ENCODE data around the gene PRPS2. TPM values are rescaled to one million over a fixed set of nuclear protein-coding genes. Genes with fewer than 3 reads are reported as not detected.
A peak's percentile ranks its signal among the peaks of the same experiment; 100 is the strongest.

Gene PRPS2
- total RNA-seq, 1 donor from 2014 or later = 51.7 TPM

GRCh38 chrX:12777670-12778069 is 13.5 kb upstream of the PRPS2 start:
- Mint-ChIP-seq H3K4me3 (no peak overlapping the region), H3K27me3 (peaks cover 3% of the 10 kb centered on the region)
- no peak for TF ChIP-seq CTCF (conservative IDR thresholded peaks at IDR 0.05)

GRCh38 chrX:12779534-12779933 is 11.7 kb upstream of the PRPS2 start:
- DNase-seq (ENCODE audit: extremely low spot score, unreplicated experiment) = no peak
- no peaks in the 10 kb centered on the region for H3K36me3 Mint-ChIP-seq

More at GRCh38 chrX:12777670-12778069, 13.5 kb upstream of the PRPS2 start:
- DNase-seq (ENCODE audit: extremely low spot score, unreplicated experiment) = no peak
- H3K4me1 Mint-ChIP-seq (ENCODE audit: unreplicated experiment) = no peaks in the 10 kb centered on the region
- no peak overlapping the region for H3K27ac Mint-ChIP-seq
- H3K9me3 Mint-ChIP-seq = no peaks in the 10 kb centered on the region
- no peaks in the 10 kb centered on the region for H3K36me3 Mint-ChIP-seq

GRCh38 chrX:12788645-12789044 is 2.6 kb upstream of the PRPS2 start:
- Mint-ChIP-seq H3K4me3 (no peak overlapping the region), H3K27me3 (peaks cover 6% of the 10 kb centered on the region), H3K4me1 (ENCODE audit: unreplicated experiment) (no peaks in the 10 kb centered on the region), H3K36me3 (peaks cover 5% of the 10 kb centered on the region), H3K9me3 (peaks cover 1% of the 10 kb centered on the region), H3K27ac (no peak overlapping the region)
- DNase-seq (ENCODE audit: extremely low spot score, unreplicated experiment) = no peak
- no peak for TF ChIP-seq CTCF (conservative IDR thresholded peaks at IDR 0.05)

More at GRCh38 chrX:12779534-12779933, 11.7 kb upstream of the PRPS2 start:
- Mint-ChIP-seq H3K27ac (no peak overlapping the region), H3K9me3 (no peaks in the 10 kb centered on the region), H3K4me1 (ENCODE audit: unreplicated experiment) (no peaks in the 10 kb centered on the region), H3K4me3 (no peak overlapping the region), H3K27me3 (no peaks in the 10 kb centered on the region)
- TF ChIP-seq CTCF (conservative IDR thresholded peaks at IDR 0.05) = no peak

- H3K27ac Mint-ChIP-seq = no peak overlapping the region
- TF ChIP-seq CTCF (conservative IDR thresholded peaks at IDR 0.05) = no peak
- H3K36me3 Mint-ChIP-seq = peaks cover 6% of the 10 kb centered on the region
- DNase-seq (ENCODE audit: extremely low spot score, unreplicated experiment) = no peak
- peaks cover 5% of the 10 kb centered on the region for H3K9me3 Mint-ChIP-seq
- H3K4me3 Mint-ChIP-seq = peak overlapping the region; percentile 67
- H3K27me3 Mint-ChIP-seq = peaks cover 6% of the 10 kb centered on the region
- no peaks in the 10 kb centered on the region for H3K4me1 Mint-ChIP-seq (ENCODE audit: unreplicated experiment)
Observed at GRCh38 chrX:12789976-12790375, 1.2 kb upstream of the PRPS2 start.

- peak overlapping the region; percentile 86 for H3K4me3 Mint-ChIP-seq
Observed at GRCh38 chrX:12790885-12791256, 341 bp upstream of the PRPS2 start.

More at GRCh38 chrX:12790885-12791256, 341 bp upstream of the PRPS2 start:
- no peak for DNase-seq (ENCODE audit: extremely low spot score, unreplicated experiment)
- Mint-ChIP-seq H3K27me3 (peaks cover 6% of the 10 kb centered on the region), H3K4me1 (ENCODE audit: unreplicated experiment) (no peaks in the 10 kb centered on the region), H3K36me3 (peaks cover 13% of the 10 kb centered on the region), H3K9me3 (peaks cover 8% of the 10 kb centered on the region), H3K27ac (no peak overlapping the region)
- TF ChIP-seq CTCF (conservative IDR thresholded peaks at IDR 0.05) = no peak

Data from type B pancreatic cell (in vitro differentiated cells).